CD4-positive, CD25-positive, alpha-beta regulatory T cell (primary cell): ENCODE results near the gene ABCD3. TPM values are rescaled to one million over a fixed set of nuclear protein-coding genes. Genes with fewer than 3 reads are reported as not detected.
"Not testable (repeated sequence)": the region's sequence is repeated elsewhere in the genome, so short reads cannot be mapped to it uniquely, and the experiment has no call there.

Experiments used
- ATAC-seq, 2 donors: fragments of 150-1000 bp; cut with Tn5 transposase; one replicate each; pipeline ENCODE4 v1.10.0; 2021; ENCODE audit warnings: low read depth in 2 of 2, moderate number of reproducible peaks in 2 of 2, moderate library complexity in 1 of 2
- DNase-seq, 3 donors: peaks; one replicate each; pipeline versions ENCODE4 v3.0.0 to v3.0.0-alpha.2; 2012 to 2022; ENCODE audit warnings: mixed read lengths in 1 of 3
- H3K27ac ChIP-seq: one replicate; pipeline ENCODE4 v1.7.0; 2013; ENCODE audit warnings: mild to moderate bottlenecking, low read length; ENCODE audit not compliant: insufficient read depth, poor library complexity, severe bottlenecking
- H3K27me3 ChIP-seq: one replicate; pipeline ENCODE4 v1.7.0; 2013; ENCODE audit warnings: low read length; ENCODE audit not compliant: control insufficient read depth, insufficient read depth
- H3K36me3 ChIP-seq: one replicate; pipeline ENCODE4 v1.7.0; 2013; ENCODE audit warnings: mild to moderate bottlenecking, low read length, moderate library complexity; ENCODE audit not compliant: control insufficient read depth, insufficient read depth
- H3K4me1 ChIP-seq: 2 replicates; pipeline ENCODE4 v1.7.0; 2013; ENCODE audit warnings: mild to moderate bottlenecking, low read length; ENCODE audit not compliant: insufficient read depth, control insufficient read depth, poor library complexity, severe bottlenecking
- H3K4me3 ChIP-seq: one replicate; pipeline ENCODE4 v1.7.0; 2013; ENCODE audit warnings: low read depth, mild to moderate bottlenecking, low read length, moderate library complexity
- H3K9me3 ChIP-seq, 2 experiments: 1 replicate in 1 of 2; 2 replicates in 1 of 2; pipeline ENCODE4 v1.7.0; 2013; ENCODE audit warnings: low read length in 2 of 2, mild to moderate bottlenecking in 1 of 2, moderate library complexity in 1 of 2; ENCODE audit not compliant: control insufficient read depth in 2 of 2
- H3K27ac Mint-ChIP-seq, 3 donors: one replicate each; pipeline ENCODE4 v1.8.0; 2020 to 2022; ENCODE audit warnings: mild to moderate bottlenecking in 3 of 3, mixed read lengths in 3 of 3, moderate library complexity in 2 of 3
- H3K27me3 Mint-ChIP-seq: one replicate; pipeline ENCODE4 v1.8.0; 2022; ENCODE audit warnings: mild to moderate bottlenecking, mixed read lengths
- H3K36me3 Mint-ChIP-seq: one replicate; pipeline ENCODE4 v1.8.0; 2020; ENCODE audit warnings: mixed read lengths
- H3K4me1 Mint-ChIP-seq, 4 donors: one replicate each; pipeline ENCODE4 v1.8.0; 2020 to 2022; ENCODE audit warnings: mixed read lengths in 4 of 4, mild to moderate bottlenecking in 1 of 4
- H3K4me3 Mint-ChIP-seq, 4 donors: one replicate each; pipeline ENCODE4 v1.8.0; 2020 to 2022; ENCODE audit warnings: mild to moderate bottlenecking in 4 of 4, mixed read lengths in 4 of 4, moderate library complexity in 3 of 4
- H3K9me3 Mint-ChIP-seq, 7 donors: one replicate each; pipeline ENCODE4 v1.8.0; 2020 to 2022; ENCODE audit warnings: mixed read lengths in 7 of 7, mild to moderate bottlenecking in 3 of 7, moderate library complexity in 2 of 7
- polyA plus RNA-seq, 4 donors: library from polyadenylated mRNA; unstranded; fragments of 300-500 nt; fragmentation: Illumina TruSeq; gene quantifications; one replicate each; pipeline ENCODE4 v1.2.3, GENCODE V29; 2021
- total RNA-seq: library from RNA; stranded (reverse); gene quantifications from one replicate; pipeline ENCODE4 v1.2.3, GENCODE V29; 2022

Gene ABCD3
- total and polyA plus RNA-seq, 5 donors from 2014 or later = 15.3 to 21.6 (median 19.4) TPM

DNA sequence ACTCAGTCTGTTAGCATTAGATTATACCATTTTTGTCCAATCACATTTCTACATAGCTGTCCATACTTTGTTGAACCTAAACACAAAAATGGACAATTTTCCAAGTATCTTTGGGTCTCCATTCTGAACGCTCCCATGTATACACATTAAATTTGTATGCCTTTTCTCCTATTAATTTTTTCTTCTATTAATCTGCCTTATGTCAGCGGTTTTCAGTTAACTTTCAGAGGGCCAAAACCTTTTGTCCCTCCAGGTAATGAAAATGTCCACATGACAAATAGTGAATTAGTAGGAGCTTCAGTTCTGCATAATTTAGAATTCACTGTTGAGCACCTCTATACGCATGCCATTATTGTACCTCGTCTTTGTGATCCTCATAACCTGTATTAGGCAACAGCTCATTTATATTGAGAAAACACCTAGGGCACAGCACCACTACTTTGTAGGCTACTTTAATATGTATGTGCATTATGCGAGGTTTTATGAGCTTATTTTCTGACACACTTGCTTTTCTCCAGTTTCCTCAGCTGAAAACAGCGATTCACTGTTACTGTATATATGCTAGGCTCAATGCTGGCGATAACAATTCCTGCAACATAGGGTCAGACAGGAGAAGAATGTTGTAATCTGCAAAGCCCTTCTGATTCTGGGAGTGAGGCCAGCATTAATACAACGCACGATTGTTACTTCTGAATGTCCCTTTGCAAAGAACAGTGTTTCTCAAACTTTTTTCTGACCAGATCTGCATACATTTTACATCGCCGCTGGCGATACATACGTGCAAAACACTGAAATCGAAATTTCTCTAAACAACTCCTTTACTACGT is 1.1 kb upstream of the ABCD3 start:
- Mint-ChIP-seq H3K27ac (no peak overlapping the region), H3K9me3 (no peaks in the 10 kb centered on the region), H3K27me3 (peaks cover 11% of the 10 kb centered on the region), H3K4me3 (no peak overlapping the region), H3K36me3 (no peaks in the 10 kb centered on the region), H3K4me1 (peaks cover 18 to 37% (median 26%) of the 10 kb centered on the region in 4 donors)
- H3K4me3 ChIP-seq = peak overlapping the region; percentile 96
- H3K4me1 ChIP-seq = peaks cover 25% of the 10 kb centered on the region
- peak in 1 of 3 donors; percentile 9 for DNase-seq
- no peaks in the 10 kb centered on the region for H3K36me3 ChIP-seq
- no peaks in the 10 kb centered on the region for H3K9me3 ChIP-seq
- ATAC-seq = no peak
- peaks cover 2% of the 10 kb centered on the region for H3K27me3 ChIP-seq
- H3K27ac ChIP-seq = peak overlapping the region; percentile 80

DNA sequence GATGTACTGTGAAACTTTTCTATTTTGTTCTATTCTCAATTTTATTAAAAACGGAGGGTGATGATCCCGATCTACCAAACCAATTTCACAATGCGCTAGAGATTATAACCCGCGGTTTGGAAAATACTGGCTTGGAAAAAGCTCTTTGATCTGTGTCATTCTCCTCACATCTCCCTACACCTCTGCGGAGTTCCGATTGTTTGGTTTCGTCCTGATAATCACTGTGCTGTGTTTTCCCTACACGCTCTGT is 536 bp upstream of the ABCD3 start:
- Mint-ChIP-seq H3K27me3 (peaks cover 11% of the 10 kb centered on the region), H3K4me3 (no peak overlapping the region), H3K4me1 (peaks cover 18 to 43% (median 31%) of the 10 kb centered on the region in 4 donors), H3K27ac (no peak overlapping the region), H3K9me3 (no peaks in the 10 kb centered on the region), H3K36me3 (no peaks in the 10 kb centered on the region)
- H3K4me1 ChIP-seq = peaks cover 25% of the 10 kb centered on the region
- H3K9me3 ChIP-seq = no peaks in the 10 kb centered on the region
- H3K36me3 ChIP-seq = no peaks in the 10 kb centered on the region
- H3K27me3 ChIP-seq = peaks cover 2% of the 10 kb centered on the region
- H3K27ac ChIP-seq = peak overlapping the region; percentile 80
- ATAC-seq = no peak
- peak overlapping the region; percentile 96 for H3K4me3 ChIP-seq
- DNase-seq = no peak

DNA sequence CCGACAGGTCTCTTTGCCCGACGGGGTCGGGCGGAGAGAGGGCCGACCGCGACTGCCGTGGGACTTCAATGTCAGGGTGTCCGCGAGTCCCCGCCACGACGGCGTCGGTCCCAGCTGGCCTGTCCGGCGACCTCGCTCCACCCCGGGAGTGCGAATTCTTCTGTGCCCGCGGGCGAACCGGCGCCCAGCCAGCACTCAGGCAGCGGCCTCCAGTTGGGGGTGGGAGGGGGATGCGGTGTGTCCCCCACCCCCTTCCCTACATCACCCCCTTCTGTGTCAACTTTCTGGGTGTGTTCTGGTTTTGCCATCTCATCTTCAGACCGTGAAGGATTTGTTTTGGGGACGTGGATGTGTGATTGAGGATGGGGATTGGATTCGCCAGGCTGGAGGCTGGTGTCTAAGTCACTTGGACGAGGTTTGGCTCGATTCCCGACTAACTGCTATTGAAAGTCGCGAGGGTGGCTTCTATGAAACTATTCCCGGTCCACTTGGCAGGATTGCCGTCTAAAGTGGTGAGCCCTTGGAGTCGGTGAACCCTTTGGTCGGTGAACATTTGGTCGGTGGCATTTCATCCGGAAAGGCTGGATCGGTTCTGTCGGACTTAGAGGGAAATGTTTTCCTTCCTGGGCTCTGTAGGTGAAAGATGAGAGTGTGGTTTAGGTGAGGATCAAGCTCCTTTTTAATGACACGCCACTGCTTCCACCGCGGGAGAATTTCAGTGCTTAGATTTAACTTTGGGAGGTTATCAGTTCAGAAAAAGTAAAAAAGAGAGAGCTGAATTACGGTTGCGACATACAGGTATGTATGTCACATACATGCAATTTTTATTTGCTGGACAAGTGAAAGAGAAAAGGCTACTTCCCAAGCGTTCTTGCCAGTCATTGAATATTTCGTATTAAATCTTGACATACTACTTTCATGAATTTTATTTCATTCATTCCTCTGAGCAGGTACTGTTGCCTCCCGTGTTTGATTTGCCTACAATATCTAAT is 771 bp downstream of the ABCD3 start:
- Mint-ChIP-seq H3K36me3 (no peaks in the 10 kb centered on the region), H3K27me3 (peaks cover 11% of the 10 kb centered on the region), H3K4me1 (peaks cover 26 to 56% (median 43%) of the 10 kb centered on the region in 4 donors), H3K27ac (peak overlapping the region; percentile 33 to 85 (median 83)), H3K9me3 (no peaks in the 10 kb centered on the region), H3K4me3 (no peak overlapping the region)
- Histone ChIP-seq H3K36me3 (no peaks in the 10 kb centered on the region), H3K4me1 (peaks cover 25% of the 10 kb centered on the region), H3K27me3 (peaks cover 2% of the 10 kb centered on the region), H3K27ac (peak overlapping the region; percentile 80), H3K4me3 (peak overlapping the region; percentile 84), H3K9me3 (no peaks in the 10 kb centered on the region)
- DNase-seq = peak in 2 of 3 donors; percentile 2 to 15
- ATAC-seq = peak in 1 of 2 donors; percentile 0

DNA sequence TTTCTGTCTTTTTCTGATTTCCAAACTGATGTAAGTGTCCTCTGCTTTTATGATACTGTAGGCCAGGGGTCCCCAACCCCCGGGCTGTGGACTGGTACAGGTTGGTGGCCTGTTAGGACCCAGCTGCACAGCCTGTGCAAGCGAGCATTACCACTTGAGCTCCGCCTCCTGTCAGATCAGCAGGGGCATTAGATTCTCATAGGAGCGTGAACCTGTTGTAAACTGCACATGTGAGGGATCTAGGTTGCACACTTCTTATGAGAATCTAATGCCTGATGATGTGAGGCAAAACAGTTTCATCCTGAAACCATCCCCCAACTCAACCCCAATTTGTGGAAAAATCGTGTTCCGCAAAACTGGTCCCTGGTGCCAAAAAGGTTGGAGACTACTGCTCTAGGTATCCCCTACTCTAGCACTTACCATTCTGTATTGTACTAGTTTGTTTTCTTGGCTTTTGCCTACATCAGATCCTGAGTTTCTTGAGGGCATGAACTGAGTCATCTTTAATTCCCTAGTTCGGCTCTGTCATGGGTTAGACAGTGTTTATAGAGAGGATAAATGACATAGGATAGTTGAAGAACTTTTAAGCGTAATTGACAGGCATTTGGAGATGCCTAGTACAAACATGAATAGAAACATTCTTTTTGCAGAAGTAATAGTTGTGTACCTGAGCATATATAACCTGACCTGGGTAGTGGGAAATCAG is 4.1 kb downstream of the ABCD3 start:
- Mint-ChIP-seq H3K4me1 (peaks cover 31 to 74% (median 56%) of the 10 kb centered on the region in 4 donors), H3K4me3 (peak overlapping the region in 2 of 4 donors; percentile 54 to 71), H3K27ac (no peak overlapping the region)

DNA sequence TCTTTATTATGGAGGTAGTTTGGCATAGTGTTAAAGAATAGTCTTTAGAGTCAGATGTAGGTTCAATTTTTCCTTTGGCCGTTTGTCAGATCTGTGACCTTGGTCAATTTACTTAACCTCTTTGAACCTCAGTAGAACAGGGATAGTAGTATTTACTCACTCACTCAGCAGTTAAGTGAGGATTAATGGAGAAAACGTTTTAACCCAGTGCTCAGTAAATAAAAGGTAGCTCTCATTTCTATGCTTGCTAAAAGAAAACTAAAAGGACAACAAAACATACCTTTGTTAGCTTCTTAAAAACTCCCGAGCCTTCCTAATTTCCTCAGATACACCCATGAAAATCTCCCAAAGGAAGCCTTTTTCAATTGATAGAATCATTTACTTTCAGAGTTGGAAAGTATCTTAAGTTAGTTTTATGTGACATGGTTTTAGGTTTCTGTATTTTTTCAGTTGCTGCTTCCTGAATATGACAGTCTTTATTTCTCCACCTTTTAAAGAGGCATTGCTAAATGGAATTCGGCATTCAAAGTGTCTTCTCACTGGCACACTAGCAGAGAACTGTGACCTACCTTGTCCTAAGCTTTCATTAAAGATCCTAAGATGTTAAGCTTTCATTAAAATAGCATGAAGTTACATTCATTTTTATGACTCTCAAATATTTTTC is 7.8 kb downstream of the ABCD3 start:
- Histone ChIP-seq H3K27me3 (no peaks in the 10 kb centered on the region), H3K9me3 (no peaks in the 10 kb centered on the region), H3K4me1 (peaks cover 10% of the 10 kb centered on the region), H3K36me3 (no peaks in the 10 kb centered on the region), H3K27ac (no peak overlapping the region), H3K4me3 (no peak overlapping the region)
- Mint-ChIP-seq H3K4me3 (no peak overlapping the region), H3K27ac (peak overlapping the region in 2 of 3 donors; percentile 8 to 19), H3K4me1 (peaks cover 22 to 75% (median 50%) of the 10 kb centered on the region in 4 donors), H3K36me3 (peaks cover 8% of the 10 kb centered on the region), H3K27me3 (no peaks in the 10 kb centered on the region), H3K9me3 (peaks cover 0 to 1% (median 0%) of the 10 kb centered on the region in 7 donors)
- DNase-seq = no peak
- no peak for ATAC-seq

More for the DNA sequence above, 4.1 kb downstream of the ABCD3 start:
- ATAC-seq (no peak), DNase-seq (no peak)
- peaks cover 30% of the 10 kb centered on the region for H3K4me1 ChIP-seq
- H3K27me3 ChIP-seq = peaks cover 2% of the 10 kb centered on the region
- no peaks in the 10 kb centered on the region for H3K36me3 Mint-ChIP-seq
- H3K36me3 ChIP-seq = no peaks in the 10 kb centered on the region
- H3K9me3 Mint-ChIP-seq = no peaks in the 10 kb centered on the region
- H3K27me3 Mint-ChIP-seq = peaks cover 5% of the 10 kb centered on the region
- no peaks in the 10 kb centered on the region for H3K9me3 ChIP-seq
- H3K4me3 ChIP-seq = no peak overlapping the region
- H3K27ac ChIP-seq = no peak overlapping the region

DNA sequence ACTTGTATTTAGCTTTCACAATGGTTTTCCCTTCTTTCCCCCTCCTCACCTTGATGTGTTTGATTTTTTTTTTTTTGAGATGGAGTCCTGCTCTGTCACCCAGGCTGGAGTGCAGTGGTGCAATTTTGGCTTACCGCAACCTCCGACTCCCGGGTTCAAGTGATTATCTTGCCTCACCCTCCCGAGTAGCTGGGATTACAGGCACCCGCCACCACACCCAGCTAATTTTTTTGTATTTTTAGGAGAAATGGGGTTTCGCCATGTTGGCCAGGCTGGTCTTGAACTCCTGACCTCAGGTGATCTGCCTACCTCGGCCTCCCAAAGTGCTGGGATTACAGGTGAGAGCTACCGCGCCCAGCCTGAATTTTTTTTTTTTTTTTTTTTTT is 8.3 kb downstream of the ABCD3 start:
- not testable (repeated sequence) for H3K4me1 ChIP-seq, H3K4me3 ChIP-seq, H3K36me3 ChIP-seq, H3K27me3 ChIP-seq, DNase-seq, H3K9me3 Mint-ChIP-seq, H3K9me3 ChIP-seq, H3K27ac ChIP-seq, H3K4me3 Mint-ChIP-seq, ATAC-seq, H3K36me3 Mint-ChIP-seq, H3K27ac Mint-ChIP-seq, H3K27me3 Mint-ChIP-seq
- H3K4me1 Mint-ChIP-seq = peaks cover 22 to 74% (median 47%) of the 10 kb centered on the region in 4 donors

DNA sequence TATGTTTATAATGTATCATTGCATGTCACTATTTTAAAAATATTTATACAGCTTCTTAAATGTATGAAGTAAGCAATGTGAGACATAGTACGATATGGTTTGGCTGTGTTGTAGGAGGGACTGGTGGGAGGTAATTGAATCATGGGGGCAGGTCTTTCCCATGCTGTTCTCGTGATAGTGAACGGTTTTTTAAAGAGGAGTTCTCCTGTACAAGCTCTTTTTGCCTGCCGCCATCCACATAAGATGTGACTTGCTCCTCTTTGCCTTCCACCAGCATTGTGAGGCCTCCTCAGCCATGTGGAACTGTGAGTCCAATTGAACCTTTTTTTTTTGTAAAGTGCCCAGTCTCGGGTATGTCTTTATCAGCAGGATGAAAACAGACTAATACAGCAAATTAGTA is 10.3 kb downstream of the ABCD3 start:
- Mint-ChIP-seq H3K9me3 (peaks cover 0 to 1% (median 0%) of the 10 kb centered on the region in 7 donors), H3K4me3 (no peak overlapping the region), H3K27me3 (no peaks in the 10 kb centered on the region), H3K36me3 (peaks cover 11% of the 10 kb centered on the region), H3K27ac (peak overlapping the region in 1 of 3 donors; percentile 45), H3K4me1 (peaks cover 19 to 55% (median 31%) of the 10 kb centered on the region in 4 donors)
- no peak for DNase-seq
- no peak for ATAC-seq
- Histone ChIP-seq H3K27ac (no peak overlapping the region), H3K27me3 (no peaks in the 10 kb centered on the region), H3K4me3 (no peak overlapping the region), H3K36me3 (no peaks in the 10 kb centered on the region), H3K9me3 (no peaks in the 10 kb centered on the region), H3K4me1 (peaks cover 8% of the 10 kb centered on the region)
